Lower leg skin (tissue), 3 donors: Measurements from ENCODE around the gene CAMTA1.

Experiments used
- CTCF ChIP-seq, 3 donors: fragments of 450-650 bp; IDR thresholded peaks; one replicate each; pipeline ENCODE4 v1.5.1; 2016; ENCODE audit warnings: antibody characterized with exemption in 3 of 3, mild to moderate bottlenecking in 3 of 3, moderate library complexity in 2 of 3
- POLR2A ChIP-seq, 2 donors: fragments of 450-650 bp; IDR thresholded peaks; one replicate each; pipeline ENCODE4 v1.6.1; 2016 to 2017; ENCODE audit warnings: antibody characterized with exemption in 2 of 2, mild to moderate bottlenecking in 1 of 2, moderate library complexity in 1 of 2

GRCh38 chr1:7113822-7114221 lies 328.6 kb downstream of the CAMTA1 start:
- TF ChIP-seq CTCF (IDR thresholded peaks at IDR 0.05) (no peak), POLR2A (IDR thresholded peaks at IDR 0.05) (no peak)
